K562 (cell line): ENCODE results near the gene ARHGAP26.

Experiments
- EP300 ChIP-seq: IDR thresholded peaks from 2 replicates; pipeline ENCODE4 v1.6.1; 2012; ENCODE audit warnings: low read length, improper control_type of control experiment
- MTA1 ChIP-seq: fragments of 450-650 bp; IDR thresholded peaks from 2 replicates; pipeline ENCODE4 v1.6.1; 2017; ENCODE audit warnings: borderline replicate concordance
- MXI1 ChIP-seq: IDR thresholded peaks from 2 replicates; pipeline ENCODE4 v1.6.1; 2011; ENCODE audit warnings: low read depth, mild to moderate bottlenecking, improper control_type of control experiment, low read length
- NCOR1 ChIP-seq: fragments of 450-650 bp; IDR thresholded peaks from 2 replicates; pipeline ENCODE4 v1.6.1; 2016; ENCODE audit warnings: mild to moderate bottlenecking, moderate library complexity
- SMAD2 ChIP-seq: fragments of 150-350 bp; IDR thresholded peaks from 2 replicates; pipeline ENCODE4 v1.6.1; 2014; ENCODE audit warnings: low read depth, mild to moderate bottlenecking, low read length
- ZEB2 ChIP-seq: fragments of 450-650 bp; IDR thresholded peaks from 2 replicates; pipeline ENCODE4 v1.6.1; 2016
- ZNF23 ChIP-seq: fragments of 250-450 bp; sonication (Bioruptor Pico); IDR thresholded peaks from 2 replicates; pipeline ENCODE4 v1.4.0; 2020; ENCODE audit warnings: mild to moderate bottlenecking
- TF ChIP-seq, protein P1 (sequence below), 2 experiments: fragments of 450-650 bp in 1 of 2; sonication (generic) in 1 of 2; formaldehyde crosslinking in 1 of 2; IDR thresholded peaks; 2 replicates each; pipeline versions ENCODE4 v1.7.1 to v1.9.0; 2016 to 2022; ENCODE audit warnings: inconsistent platforms in 1 of 2, mild to moderate bottlenecking in 1 of 2, missing genetic modification reagents in 1 of 2
- TF ChIP-seq, protein P2 (sequence below): fragments of 250-450 bp; sonication (Bioruptor Pico); IDR thresholded peaks from 2 replicates; pipeline ENCODE4 v1.5.0; 2022; ENCODE audit warnings: mild to moderate bottlenecking

DNA sequence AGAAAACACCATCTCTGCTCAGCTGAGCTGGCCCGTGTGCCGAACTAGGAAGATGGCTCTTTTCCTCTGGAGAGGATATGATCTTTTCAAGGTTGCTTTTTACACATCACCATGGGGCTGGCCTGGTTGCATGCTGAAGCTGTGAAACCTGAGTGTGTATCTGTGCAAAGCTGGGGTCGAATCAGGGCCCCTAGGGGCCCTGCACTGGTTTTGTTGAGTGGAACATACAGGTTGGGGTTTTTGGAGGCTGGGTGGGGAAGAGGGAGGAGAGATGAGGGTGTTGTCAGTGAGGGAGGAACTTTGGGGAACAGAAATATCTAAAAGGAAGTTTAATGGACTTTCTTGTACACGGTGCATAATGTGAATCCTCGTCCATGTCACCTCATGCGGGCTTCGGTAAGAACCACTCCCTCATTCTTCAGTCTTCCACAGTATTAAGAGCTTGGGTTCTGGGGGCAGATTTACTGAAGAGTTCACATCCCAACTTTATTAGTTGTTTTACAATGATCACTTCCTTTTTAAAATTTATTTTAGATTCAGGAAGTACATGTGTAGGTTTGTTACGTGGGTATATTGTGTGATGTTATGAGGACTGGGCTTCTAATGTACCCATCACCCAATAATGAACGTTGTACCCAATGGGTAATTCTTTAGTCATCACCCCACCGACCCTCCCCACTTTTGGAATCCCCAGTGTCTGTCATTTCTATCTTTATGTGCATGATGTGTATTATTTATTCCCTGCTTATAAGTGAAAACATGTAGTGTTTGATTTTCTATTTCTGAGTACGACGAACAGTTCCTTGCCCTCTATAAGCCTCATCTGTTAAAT is 395.1 kb downstream of the ARHGAP26 start:
- TF ChIP-seq ZEB2 (no peak), ZNF23 (CRISPR knock-in tag) (no peak), SMAD2 (no peak), EP300 (no peak), NCOR1 (no peak), MTA1 (no peak), MXI1 (no peak)
- TF ChIP-seq, protein P1, sequence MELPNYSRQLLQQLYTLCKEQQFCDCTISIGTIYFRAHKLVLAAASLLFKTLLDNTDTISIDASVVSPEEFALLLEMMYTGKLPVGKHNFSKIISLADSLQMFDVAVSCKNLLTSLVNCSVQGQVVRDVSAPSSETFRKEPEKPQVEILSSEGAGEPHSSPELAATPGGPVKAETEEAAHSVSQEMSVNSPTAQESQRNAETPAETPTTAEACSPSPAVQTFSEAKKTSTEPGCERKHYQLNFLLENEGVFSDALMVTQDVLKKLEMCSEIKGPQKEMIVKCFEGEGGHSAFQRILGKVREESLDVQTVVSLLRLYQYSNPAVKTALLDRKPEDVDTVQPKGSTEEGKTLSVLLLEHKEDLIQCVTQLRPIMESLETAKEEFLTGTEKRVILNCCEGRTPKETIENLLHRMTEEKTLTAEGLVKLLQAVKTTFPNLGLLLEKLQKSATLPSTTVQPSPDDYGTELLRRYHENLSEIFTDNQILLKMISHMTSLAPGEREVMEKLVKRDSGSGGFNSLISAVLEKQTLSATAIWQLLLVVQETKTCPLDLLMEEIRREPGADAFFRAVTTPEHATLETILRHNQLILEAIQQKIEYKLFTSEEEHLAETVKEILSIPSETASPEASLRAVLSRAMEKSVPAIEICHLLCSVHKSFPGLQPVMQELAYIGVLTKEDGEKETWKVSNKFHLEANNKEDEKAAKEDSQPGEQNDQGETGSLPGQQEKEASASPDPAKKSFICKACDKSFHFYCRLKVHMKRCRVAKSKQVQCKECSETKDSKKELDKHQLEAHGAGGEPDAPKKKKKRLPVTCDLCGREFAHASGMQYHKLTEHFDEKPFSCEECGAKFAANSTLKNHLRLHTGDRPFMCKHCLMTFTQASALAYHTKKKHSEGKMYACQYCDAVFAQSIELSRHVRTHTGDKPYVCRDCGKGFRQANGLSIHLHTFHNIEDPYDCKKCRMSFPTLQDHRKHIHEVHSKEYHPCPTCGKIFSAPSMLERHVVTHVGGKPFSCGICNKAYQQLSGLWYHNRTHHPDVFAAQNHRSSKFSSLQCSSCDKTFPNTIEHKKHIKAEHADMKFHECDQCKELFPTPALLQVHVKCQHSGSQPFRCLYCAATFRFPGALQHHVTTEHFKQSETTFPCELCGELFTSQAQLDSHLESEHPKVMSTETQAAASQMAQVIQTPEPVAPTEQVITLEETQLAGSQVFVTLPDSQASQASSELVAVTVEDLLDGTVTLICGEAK (IDR thresholded peaks at IDR 0.05) = no peak
- TF ChIP-seq, protein P1 (CRISPR knock-in tag; IDR thresholded peaks at IDR 0.05) = no peak
- TF ChIP-seq, protein P2, sequence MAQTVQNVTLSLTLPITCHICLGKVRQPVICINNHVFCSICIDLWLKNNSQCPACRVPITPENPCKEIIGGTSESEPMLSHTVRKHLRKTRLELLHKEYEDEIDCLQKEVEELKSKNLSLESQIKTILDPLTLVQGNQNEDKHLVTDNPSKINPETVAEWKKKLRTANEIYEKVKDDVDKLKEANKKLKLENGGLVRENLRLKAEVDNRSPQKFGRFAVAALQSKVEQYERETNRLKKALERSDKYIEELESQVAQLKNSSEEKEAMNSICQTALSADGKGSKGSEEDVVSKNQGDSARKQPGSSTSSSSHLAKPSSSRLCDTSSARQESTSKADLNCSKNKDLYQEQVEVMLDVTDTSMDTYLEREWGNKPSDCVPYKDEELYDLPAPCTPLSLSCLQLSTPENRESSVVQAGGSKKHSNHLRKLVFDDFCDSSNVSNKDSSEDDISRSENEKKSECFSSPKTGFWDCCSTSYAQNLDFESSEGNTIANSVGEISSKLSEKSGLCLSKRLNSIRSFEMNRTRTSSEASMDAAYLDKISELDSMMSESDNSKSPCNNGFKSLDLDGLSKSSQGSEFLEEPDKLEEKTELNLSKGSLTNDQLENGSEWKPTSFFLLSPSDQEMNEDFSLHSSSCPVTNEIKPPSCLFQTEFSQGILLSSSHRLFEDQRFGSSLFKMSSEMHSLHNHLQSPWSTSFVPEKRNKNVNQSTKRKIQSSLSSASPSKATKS (CRISPR knock-in tag) = no peak
